HTERT RPE-1 (cell line): ENCODE measurements around the gene CNBP.

Experiments used
- in situ Hi-C: fragments of 300-500 bp; cut with MboI; formaldehyde crosslinking; loops from 4 replicates; pipeline ENCODE4 v1.14.3; 2020; ENCODE audit warnings: low sequenced_read_pairs

The CNBP gene

DNA sequence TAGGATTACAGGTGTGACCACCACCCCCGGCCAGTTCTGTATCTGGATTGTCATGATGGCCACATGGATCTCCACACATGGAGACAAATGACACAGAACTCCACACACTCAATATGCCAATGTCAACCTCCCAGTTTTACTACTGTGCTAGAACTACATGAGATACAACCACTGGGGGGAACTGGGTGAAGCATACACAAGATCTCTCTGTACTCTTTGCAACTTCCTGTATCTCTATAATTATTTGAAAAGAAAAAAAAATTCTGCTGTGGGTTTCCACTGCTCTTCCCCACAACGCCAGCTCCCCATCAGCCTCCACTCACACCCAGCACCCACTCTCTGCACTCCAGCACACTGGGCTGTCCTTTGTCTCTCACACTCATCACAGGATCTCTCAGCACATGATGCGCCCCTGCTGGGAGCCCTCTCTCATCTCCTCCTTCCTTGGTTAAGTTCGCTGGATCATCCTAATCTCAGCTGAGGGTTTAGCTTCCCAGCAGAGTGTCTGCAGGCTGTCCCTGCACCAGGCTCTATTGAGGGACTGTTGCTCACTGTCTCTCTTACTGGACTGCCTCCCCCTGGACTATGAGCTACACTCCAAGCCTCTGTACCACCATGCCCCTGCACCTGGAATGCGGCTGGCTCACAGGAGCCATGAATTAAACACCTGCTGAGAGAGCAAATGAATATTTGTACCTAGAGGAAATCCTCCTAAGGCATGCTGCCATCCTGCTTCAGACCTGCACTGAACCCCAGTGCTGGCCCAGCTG lies 51.4 kb downstream of the CNBP start:
- in situ Hi-C loops: no loop called here

DNA sequence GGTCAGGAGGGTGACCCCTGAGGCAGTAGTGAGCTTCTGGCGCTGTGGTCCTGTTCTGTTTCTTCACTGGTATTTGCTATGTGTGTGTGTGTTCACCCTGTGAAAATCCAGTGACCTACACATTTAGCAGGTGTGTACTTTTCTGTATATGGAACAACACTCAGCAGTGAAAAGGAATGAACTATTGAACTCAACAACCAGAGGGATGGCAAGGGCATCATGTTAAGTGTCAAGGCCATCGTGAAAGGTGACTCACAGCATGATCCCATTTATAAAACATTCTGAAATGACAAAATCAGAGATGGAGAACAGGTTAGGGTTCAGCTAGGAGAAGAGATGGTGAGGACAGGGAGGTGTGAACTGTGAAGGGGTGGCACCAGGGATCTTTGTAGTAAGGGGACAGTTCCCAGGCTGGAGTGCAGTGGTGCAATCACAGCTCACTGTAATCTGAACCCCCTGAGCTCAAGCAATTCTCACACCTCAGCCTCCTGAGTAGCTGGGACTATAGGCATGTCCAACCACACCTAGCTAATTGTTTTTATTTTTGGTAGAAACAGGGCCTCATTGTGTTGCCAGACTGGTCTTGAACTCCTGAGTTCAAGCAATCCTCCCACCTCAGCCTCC lies 52.1 kb downstream of the CNBP start:
- in situ Hi-C loops: no loop called here

DNA sequence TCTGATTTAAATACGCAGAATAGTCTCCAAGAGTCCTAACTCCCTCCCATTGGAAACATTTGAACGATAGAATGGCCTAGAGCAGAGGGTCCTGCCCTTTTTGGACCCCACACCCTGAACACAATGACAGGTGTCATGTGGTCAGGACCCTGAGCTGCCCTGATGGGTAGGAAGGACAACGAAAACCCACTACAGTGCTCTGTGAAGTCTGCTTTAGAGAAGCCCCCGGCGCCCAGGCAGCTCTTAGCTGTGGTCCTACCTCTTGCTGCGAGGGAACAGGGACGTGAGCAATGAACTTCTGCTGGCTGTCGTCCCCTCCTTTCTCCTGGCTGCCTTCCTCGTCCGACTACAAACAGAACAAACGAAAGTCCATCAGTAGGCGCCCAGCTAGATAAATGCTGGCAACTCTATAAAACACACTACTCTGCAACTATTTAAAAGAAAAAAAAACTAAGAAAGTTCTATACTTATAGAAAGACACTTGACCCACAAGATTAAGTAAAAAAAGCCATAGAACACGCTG lies 53.3 kb downstream of the CNBP start:
- in situ Hi-C loops: no loop called here

DNA sequence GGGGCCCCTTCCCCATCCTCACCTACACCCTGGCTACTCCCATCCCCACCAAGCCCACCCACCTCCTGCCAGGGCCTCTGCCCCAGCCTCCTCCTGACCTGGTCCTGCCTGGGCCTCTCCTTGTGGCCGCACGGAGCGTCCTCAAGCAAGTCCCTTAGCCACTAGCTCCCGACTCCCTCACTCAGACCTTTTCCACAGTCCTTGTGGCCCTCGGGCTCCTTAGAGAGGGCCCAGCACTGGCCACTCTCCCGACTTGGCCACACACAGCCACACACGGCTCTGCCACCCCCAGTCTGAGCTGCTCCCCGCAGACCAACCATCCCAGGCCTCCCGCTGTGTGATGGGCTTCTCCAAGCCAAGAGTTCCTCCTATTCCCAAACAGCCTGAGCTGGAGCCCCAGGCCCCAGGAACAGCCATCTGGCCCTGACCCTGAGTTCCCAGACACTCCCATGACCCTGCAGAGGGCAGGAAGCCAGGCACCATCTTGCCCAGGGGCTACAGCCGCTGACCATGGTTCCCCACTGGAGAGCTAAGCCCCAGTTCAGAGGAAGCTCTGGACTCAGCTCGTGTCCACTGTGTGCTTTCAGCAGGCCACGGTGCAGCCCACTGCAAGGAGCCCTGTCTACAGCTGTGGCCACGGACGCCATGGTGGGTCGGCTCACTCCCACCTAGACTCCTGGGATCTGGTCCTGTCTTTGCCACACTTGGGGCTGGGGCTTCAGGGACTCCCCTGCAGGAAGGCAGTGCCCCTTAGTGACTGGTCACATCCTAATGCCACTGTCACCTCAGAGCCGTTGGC lies 55.1 kb downstream of the CNBP start:
- in situ Hi-C loops: no loop called here

DNA sequence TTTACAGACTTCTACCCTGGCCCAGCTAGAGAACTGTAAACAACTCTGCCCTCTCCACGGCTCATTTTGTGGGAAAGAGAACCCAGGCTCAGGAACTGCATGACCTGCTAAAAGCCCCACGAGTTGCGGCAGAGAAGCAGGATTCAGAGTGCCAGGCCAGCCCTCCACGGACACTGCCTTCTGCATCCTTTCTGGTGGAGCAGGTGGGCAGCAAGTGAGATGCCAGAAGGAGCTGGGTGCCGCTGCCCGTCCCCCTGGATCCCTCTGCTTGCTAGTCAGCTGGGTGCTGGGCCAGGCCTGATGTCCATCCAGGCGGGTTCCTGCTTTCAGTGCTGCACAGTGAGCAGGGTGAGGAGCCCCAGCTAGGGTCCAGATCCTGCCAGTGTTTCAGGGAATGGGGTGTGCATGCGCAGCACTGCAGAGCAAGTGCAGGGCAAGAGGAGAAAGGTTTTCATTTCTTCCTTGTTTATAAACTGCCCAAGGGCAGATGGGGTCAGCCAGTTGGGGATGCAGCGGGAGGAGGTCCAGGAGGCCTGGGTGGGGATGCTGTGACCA lies 56.9 kb downstream of the CNBP start:
- in situ Hi-C loops: no loop called here

DNA sequence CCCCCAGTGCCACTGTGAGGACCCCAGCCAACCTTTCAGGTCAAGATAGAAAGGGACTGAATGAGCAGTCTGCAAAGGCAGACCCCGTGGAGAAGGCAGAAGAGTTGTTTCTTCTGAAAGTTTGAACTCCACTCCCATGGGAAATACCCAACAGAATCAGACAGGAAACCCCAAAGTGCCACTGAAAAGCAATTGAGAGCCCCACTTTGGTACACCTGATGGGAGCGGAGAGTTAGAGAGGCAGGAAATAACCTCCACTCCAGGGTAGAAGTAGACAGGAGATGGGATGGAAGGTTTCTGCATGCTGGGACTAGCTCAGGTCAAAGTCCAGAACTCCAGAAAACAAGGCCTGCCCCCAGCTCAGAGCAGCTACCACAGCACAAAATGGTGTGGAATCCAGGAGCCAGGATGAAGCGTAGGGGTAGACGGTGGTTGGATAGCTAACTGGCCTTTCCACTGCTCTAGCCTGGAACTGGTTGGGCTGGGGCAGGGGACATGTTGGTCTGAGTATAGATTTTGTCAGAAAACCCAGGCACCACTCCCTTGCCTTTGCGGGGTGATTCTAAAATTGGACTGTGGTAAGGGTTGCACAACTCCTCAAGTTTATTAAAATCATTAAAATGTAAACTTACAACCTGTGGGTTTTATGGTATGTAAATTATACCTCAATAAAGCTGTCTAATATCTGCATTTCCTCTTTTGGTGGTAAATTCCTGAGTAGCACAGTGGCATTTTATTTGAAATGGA lies 60.2 kb downstream of the CNBP start:
- in situ Hi-C loops: no loop called here

DNA sequence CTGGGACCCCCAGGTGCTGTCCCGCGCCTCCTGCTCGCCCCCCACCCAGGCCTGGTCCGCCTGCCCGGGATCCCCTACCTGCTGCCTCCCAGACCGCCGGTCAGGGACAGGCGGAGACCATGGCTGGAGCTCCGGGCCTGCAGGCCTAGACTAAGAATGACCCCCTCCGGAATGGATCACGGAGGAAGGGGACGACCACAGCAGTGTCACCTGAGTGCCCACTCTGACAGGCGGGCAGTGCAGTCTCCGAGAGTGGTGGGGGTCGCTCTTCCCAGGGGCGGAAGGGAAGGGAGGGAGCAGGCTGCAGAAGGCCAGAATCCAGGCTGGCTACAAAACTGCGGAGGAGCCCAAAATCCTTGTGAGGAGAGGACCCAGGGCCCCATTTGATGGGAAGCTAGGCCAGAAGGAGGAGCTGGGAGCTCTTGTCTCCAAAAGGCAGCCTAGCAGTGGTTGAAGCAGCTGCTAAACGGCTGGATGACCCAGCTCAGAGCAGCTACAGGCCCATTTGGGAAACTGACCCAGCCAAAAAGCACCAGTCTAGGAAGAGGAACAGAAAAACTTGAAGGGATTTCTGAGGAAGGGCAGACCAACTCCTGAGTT lies 61.2 kb downstream of the CNBP start:
- in situ Hi-C loops: no loop called here

DNA sequence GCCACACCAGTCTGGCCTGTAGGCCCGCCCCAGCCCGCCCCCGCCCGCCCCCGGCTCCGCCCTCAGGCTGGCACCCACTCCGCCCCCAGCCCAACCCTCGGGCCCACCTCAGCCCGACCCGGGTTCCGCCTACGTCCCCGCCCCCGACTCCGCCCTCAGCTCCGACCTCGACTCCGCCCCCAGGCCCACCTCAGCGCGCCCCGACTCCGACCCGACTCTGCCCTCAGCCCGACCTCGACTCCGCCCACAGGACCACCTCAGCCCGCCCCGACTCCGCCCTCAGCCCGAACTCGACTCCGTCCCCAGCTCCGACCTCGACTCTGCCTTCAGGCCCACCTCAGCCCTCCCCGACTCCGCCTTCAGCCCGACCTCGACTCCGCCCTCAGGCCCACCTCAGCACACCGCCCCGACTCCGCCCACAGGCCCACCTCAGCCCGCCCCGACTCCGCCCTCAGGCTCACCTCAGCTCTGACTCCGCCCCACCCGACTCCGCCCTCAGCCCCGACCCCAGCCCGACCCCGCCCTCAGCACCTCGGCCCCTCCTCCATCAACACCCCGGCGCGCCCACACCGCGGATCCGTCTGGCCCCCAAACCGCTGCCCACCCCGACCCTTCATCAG lies 61.8 kb downstream of the CNBP start, which contains the start of gene RAB43:
Gene RAB43, minus strand, starts transcription at position 13 of the 620 bp plus-strand sequence. CDS start 315 bp downstream, outside the sequence.
- in situ Hi-C loops: no loop called here

DNA sequence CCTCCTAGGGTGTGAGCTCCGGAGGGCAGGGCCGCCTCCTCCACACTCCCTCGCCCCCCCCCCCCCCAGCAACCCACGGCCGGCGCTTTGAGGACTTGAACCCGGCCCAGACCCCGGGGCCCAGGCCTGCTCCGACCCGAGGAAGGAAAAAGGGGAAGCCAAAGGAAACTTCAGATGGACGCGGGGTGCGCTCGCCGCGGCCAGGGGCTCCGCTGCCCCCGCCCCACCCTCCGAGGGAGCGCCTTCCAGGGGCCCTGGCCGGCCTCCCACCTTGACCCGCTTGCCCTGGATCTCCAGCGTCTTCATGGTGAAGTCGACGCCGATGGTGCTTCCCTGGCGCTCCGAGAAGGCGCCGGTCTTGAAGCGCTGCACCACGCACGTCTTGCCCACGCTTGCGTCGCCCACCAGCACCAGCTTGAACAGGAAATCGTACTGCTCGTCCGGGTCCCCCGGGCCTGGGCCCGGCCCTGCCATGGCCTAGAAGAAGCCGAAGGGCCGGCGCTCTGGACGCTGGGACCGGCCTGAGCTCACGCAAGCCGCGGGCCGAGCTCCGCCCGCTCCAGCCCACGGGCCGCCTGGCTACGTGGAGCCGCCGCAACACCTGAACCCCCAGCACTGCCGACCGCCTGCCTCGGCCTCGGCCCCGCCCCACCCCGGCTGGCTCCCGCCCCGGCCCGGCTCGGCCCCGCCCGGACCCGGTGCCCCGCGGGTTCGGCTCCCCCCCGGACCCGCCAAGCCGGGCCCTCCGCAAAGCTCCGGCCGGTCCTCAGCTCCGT lies 62.5 kb downstream of the CNBP start:
- in situ Hi-C loops: no loop called here

DNA sequence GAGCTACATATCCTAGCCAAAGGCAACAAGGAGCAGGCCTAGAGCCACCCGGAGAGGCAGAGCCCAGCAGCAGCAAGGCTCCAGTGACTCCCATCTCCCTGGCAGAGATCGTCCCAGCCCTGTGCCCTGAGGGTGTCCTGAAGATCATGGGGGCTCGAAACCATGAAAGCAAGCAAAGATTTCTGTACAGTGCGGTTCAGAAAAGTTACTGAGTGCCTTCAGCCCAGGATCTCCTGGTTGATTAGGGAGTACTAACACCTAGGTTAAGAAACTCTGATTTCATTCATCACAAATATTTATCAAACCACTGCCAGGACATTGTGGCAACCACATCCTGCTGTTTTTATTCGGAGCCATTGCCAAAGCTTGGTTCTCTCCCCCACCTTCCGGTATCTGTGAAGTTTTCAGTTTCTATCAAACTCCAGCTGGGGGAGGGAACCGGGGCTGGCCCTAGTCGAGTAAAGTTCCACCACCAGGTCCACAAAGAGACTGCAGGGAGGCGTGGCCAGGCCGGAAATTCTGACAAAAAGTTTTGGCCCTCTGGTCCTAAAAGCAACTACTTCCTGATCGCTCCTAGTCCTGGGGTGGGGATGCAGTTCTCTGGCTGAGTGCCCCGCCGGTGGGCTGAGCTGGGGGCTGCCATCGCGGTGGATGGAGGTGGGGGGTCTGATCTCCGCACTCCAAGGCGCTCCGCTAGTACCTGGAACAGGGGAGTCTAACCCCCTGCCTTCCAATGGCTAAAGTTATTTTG lies 63.3 kb downstream of the CNBP start:
- in situ Hi-C loops: no loop called here

DNA sequence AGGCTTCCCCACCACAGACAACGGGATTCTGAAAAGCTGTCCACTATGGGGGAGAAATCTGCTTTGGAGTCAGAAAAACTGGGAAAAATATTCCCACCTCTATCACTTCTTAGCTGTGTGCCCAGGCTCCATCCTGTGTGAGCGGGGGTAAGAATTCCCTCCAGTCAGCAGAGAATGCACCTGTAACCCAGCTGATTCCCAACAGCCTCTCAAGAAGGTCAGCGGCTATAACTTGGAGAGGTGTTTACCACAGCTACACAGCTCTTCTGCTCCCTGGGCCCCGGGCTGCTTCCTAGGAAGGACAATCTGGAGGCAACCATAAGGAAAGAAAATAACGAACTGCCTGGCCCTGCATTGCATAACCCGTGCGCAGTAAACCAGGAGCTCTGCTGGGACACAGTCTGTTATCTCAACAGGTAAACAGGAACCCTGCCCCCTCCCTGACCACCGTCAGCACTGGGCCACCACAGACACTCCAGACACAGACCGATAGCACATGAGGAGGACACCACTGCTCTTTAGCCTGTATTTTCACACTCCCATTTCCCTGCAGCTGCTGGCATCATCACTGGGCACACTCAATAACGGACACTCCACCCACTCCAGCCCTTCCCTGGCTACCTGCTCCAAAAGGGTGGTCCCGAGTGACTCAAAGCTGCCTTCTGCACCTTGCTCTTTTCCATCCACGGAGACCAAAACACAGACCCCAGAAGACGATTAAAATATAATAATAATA lies 64.2 kb downstream of the CNBP start:
- in situ Hi-C loops: no loop called here

DNA sequence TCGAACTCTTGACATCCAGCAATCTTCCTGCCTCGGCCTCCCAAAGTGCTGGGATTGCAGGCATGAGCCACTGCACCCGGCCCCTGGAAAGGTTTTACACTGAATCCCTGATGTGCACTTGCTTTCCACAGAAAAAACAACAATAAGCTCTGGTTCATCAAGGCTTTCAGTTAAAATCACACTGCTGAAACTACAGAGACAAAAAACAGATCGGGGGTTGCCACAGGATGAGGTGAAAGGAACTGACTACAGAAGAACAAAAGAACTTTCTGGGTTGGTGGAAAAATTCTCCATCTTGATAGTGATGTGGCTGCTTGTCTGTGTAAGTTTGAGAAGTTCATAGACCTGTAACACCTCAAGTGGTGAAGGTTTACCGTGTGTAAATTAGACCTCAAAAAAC lies 65.0 kb downstream of the CNBP start:
- in situ Hi-C loops: no loop called here
